ELR (cell line): ENCODE data around the gene COL23A1.

ENCODE experiments used
- DNase-seq: peaks from one replicate; pipeline ENCODE4 v3.0.0-alpha.2; 2015; ENCODE audit warnings: low read depth

COL23A1 gene

DNA sequence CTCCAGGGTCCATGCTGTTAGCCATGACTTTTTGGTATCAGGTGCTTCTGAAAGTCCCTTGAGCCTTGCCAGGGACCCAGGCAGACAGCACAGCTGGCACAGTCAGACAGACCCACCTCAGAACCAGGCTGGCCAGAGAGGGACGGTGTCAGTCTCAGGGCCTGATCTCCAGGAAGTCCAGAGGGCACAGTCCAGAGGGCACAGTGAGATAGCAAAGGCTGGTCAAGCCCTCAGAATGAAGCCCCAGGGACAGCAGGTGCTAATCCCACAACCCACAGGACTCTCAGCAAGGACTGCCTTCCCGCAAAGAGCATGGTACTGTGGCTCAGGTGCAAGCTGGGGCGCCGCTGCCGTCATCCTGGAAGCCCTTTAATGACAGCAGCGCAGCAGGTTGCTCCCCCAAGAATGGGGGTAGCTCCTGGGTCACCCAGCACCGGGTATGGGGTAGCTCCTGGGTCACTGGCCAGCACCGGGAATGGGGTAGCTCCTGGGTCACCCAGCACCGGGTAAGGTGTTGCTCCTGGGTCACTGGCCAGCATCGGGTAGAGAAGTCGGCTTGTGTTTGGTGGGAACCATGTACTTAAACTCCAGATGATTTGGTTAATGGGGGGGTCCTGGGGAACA is 252.0 kb downstream of the COL23A1 start:
- DNase-seq, result no peak

DNA sequence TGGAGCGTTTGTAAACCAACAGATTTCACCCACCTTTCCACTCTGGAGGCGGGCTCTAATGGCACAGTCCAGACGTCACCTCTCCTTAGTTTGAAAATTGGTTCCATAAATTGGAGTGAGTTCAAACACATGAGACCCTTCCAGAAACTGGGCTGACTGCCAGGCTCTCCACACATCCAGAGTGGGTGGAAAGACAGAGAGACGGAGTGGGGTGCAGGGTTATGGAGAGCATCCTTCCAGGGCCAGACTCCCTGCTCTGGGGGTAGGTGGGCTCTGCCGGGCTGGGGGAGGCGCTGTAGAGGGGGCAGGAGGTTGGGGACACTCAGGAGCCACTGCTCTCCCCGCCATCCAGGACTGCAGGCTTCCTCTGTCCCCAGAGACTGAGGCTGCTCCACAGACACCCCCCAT is 252.9 kb downstream of the COL23A1 start:
- no peak for DNase-seq

DNA sequence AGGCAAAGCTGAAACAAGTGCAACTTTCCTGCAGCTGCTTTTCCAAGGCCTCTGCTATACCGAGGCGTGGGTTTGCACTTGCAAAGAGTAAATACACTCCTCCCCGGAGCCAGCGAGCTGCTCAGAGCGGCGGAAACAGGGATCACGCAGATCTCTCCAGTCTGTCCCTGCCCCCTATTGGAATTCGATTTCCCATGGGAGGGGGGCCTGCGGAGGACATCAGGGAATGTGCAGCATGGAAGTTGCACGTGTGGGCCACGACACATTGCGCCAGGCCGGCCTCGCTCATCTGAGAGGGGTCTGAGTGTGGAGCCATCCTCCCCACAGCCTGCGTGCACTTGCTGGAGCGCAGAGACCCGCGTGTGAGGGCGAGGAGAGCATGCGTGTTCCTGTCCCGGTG is 253.3 kb downstream of the COL23A1 start:
- DNase-seq, result no peak

DNA sequence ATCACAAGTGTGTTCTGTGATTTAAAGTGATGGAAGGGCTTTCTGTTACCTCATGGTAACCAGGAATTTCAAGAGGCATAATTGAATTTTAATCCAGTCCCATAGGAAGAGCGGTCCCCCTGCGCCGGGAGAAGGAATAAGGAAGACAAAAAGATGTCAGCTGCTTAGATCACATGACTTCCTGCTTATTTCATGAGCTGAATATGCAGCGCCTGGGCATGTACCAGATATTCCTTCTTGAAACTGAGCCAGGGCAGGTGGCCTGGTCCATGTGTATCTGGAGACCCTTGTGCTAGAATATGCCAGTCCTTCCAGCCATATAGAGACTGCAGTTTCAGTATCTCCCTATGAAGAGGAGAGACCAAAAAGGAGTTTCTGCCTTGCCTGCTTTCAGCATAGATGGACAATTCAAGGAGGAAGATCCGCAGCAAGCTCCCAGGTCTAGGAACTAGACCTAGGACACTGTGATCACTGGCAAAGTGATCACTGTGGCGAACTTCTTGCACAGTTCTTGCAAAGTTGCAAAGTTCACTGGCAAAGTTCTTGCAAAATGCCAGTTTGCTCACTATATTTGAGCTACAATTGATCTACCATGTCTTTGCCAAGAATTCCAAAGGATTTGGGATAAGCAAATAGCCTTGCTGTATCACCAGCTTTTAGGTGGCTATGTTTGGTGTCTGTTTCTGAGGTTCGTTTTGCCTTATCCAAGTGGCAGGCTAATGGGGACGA is 254.7 kb downstream of the COL23A1 start:
- no peak for DNase-seq

DNA sequence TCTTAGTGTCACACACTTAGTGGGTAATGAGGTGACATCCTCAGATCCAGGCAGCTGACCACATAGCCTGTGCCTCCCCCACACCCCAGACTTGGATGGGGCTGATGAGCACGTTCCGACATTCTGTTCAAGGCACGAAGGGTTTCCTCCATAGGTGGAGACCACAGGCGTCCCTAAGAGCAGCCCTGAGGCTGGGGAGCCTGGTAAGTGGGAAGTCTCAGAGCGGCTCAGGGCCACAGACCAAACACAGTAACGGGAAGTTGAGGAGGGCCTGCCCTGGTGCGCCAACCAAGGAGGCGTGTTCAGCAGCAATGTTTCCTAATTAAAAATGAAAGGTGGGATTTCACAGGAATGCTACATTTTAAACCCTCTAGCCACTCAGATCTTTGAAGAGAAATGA is 255.3 kb downstream of the COL23A1 start:
- no peak for DNase-seq

DNA sequence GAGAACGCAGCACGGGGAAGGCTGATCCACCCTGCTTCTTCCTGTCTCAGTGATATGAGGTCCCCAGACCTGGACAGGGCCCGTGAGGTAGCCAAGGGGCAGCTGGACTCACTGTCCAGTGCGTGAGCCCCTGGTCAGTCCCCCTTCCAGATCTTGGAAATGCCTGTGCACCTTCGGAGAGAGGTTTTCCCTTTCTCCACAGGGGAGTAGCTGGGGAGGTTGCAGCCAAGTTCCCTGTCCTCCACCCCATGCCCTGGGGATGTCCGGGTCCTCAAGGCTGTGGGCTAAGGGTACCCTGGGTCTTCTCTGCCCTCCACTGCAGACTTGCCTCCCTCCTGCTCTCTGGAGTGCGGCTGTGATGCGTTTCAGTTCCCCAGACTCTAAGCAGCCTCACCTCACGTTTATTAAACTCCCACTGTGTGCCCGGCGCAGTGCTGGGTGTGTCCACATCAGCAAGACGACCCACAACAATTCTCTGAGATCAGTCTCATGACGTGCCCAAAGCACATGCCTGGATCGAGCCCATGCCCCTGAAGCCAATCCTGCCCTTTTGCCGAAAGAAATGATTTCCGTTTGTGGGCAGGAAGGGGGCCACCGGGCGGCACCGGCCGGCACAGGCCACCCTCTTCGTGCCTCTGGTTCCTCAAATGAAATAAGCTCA is 256.2 kb downstream of the COL23A1 start:
- DNase-seq, result no peak

DNA sequence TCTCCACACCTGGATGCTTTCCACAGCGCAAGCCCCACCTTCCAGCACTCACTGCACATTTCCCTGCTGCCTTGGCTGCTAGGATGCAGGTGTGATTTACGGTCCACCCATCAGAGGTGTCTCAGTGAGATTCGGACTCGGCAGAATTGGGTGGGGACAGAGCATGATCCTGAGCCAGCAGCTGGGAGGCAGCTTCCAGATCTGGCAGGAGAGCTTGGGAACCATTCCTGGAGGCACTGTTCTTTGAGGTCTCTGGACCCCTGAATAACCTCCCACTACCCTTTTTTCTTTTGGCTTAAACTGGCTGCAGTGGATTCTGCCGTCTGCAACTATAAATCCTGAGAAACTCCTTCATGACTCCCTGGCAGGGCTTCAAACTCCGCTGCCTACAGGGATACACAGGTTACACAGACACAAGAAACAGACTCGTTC is 258.0 kb downstream of the COL23A1 start:
- no peak for DNase-seq

DNA sequence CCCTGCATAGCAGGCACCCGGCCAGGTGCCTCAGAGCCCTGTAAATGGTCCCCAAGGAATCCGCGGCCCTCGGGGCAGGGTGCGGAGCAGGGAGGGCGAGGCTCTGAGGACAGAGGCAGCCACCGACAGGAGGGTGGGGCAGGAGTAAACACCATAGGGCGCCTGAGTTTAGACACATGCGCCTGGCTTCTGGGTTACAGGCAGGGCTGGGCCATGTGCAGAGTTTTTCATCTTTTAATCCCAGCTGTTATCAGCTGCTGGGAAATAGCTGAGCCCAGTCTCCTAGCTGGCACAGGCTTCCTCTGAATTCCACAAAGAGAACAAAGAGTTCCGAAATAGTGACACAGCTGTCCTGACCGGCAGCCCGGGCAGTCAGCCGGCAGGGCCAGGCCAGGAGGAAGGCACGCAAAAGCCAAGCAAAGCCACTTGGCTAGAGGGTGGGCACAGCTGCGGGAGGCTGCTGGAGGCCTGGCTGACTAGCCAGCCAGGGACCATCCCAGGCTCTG is 258.6 kb downstream of the COL23A1 start:
- DNase-seq, result no peak

DNA sequence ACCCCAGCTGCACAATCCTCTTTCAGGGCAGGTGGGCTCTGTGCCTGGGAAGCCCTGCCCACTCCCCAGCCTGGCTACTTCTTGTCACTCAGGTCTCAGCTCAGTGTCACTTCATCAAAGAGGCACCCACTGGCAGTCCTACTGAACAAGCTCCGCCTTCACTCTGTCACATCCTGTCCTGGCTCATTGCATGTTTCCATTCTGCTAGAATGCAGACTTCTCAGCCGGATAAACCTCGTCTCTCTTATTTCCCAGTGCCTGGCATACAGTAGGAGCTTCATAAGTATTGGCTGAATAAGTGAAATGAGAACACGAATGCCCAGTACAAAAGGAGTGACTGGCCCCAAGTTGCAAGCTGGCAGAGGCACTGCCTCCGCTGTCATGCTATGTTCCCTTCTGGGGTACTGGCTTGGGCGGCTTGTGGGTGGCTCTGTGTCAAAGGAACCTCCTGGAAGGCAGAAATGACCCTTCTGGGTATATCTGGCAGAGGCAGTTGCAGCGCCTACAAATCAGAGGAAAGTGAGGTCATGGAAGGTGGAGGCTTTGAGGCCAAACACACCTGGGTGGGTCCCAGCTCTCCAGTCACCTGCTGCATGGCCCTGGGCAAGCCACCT is 259.3 kb downstream of the COL23A1 start:
- no peak for DNase-seq

DNA sequence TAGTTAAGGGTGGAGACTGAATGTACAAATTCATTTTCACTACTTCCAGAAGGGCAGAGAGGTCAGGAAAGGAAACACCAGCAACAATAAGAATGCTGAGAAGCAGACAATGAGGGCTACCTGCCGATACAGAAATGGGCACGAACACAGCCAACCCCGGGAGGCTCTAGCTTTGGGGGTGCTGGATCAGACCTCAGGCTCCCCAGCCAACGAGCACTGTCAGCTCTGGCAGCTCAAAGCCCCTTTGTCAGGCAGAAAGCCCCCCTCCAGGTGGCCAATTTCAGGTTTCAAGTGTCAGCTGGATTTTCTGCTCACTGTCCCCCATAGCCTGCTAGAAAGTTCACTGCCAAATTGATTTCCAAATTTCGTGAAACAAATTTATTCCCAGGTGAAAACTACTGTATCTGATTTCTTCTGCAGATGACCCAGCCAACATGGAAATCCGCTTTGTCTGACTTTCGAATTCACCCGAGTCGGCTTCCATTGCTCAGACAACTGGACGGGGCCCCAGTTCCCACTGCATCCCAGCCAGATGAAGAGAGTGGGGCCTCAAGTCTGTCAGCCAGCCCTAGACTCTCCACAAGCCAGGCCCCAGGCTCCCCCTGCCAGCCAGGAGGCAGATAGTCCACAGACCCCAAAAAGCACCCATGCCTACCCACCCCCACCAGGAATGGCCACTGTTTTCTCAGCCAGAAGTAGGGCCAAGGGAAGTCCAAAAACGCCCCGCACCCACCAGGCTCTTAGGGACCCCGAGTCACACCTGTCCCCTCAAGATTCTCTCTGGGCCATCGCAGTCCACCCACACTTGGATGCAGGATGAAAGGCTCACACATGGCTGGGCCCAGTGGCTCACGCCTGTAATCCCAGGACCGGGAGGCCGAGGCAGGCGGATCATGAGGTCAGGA is 261.1 kb downstream of the COL23A1 start:
- no peak for DNase-seq

DNA sequence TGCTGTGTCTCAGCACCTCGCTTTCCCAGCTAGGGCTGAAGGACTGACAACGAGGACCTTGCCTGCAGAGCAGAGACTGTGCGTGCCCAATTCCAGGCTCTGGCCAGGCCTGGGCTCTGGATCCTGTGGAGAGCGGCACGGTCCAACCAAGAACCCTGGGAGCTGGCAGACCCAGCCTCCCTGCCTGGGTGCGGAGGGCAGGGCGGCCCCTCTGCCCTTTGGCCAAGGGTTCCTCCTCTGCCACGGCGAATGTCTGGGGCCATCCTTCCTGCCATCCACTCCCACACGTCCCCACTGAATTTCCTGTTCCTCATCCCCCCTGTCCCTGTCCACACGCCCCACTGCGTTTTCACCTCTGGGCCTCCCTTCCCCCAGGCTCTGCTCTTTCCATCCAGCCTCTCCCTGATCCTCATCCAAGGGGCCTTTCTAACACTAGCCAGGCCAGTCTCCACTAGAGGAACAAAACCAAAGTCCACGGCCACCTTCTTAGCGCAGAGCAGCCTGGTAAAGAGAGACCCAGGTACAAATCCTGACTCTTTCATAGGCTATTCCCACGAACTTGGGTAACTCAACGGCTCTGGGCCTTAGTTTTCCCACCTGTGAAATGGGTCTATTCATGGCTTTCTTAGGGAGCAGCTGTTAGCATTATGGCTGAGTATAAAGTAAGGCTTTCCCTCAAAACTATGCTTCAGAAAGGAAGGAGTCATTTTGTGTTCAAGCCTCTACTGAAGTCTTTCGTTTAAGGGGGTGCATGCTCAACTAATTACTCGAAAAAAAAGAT is 262.1 kb downstream of the COL23A1 start:
- no peak for DNase-seq

DNA sequence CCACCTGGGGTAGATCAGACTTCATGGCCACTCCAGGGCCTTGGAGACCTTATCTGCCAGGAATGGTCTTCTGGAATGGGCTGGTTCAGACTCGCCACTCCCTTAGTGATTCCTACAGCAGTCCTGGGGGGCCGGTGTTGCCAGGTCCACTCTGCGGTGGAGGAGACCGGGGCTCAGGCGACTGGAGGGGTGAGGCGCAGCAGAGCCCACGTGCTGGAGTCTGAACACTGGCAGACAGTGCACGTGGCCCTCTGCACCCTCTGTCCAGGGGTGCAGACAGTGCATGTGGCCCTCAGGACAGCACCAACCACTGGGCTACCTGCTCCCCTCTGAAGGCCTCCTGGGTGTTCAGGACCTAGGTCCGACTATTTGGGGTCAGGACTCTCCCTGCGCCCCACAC is 262.7 kb downstream of the COL23A1 start:
- no peak for DNase-seq

DNA sequence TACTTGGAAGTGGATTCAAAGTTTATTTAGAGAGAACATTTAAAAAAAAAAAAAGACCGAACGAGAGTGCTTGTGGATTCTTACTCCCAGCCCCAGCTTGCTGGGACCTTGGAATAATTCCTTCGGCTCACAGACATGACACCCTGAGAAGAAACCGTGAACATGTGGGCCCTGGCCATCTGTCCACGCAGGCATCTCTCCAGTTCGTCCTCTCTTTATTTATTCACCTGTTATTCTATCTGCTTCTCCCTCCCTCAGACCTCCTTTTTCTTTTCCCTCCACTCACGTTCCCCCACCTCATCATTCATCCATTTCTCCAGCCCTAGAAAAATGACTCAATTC is 263.8 kb downstream of the COL23A1 start:
- no peak for DNase-seq

DNA sequence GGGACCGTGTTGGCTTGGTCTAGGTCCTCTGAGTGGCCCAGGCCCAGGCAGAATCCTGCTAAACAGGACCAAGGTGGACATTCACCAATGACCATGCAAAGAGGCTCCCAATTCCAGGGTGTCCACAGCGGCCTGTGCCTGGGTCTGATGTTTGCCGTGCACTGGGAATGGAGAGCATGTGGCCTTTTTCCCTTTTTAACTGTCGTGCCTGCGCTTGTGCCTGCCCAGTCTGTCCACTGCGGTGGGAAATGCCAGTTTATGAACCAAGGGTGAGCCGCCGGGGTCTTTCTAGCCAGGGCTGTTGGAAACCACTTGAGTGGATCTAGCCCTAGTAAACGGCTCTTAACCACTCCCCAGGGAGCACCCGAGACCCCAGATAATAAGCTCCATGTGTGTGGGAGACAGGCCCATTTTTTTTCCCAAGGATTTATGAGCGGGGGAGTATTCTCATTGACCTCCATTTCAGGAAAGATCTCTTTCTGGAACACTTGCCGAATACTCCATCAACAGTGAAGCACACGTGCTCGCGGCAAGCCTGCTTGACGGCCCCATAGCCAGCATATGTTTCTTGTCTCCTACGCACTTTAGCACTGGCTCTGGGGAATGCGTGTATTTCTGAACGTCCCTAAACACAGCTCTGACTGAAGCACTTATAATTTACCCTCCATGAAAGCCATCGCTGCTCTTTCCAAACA is 264.4 kb downstream of the COL23A1 start:
- no peak for DNase-seq

DNA sequence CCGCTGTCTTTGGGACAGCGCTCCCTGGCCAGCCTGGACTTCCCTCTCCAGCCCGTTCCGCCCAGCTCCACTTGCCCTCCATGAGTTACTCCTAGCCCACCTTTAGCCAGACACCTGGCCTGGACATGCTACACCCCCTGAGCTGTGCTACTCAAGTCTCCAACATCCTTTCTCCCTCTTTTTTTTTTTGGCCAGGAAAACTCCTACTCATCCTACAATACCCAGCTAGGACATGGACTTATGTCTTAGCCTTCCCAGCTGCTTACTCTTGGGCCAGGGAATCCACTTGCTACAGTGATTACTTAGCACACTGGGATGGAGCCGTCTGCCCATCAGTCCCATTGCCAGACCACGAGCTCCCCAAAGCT is 264.9 kb downstream of the COL23A1 start:
- DNase-seq, result no peak

DNA sequence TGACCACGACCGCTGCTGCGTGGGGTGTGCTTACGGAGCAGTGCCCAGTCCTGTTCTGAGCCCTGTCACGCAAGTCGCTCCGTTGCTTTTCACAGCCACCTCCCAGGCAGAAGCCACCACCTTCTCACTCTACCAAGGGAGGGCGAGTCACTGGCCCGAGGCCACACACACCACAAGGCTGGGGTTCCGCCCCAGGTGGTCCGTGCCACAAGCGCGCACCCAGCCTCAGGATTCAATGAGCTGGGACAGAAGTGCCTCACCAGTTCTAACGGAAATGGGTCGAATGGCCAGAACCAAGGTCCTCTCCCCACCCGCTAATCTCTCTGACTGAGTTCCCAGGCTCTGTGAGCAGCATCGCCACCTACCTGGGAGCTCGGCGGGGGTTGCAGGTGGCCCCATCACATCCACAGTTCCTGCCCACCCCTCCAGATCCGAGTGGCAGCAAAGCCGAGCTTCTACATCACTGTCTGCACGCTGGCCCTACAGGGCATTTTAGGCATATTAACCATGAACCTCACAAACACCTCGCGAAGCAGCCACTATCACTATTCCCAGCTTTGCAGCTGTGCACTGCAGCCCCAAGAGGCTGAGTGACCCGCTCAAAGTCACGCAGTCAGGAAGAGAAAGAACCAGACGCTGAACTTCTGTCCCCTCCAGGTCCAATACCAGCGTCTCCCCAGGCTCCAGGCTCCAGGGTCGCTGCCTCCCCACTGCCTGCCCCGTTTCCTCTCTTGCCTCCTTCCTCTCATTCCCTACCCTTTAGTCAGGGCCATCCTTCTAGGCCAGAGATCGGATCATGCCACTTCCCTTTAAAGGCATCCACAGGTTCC is 265.5 kb downstream of the COL23A1 start:
- no peak for DNase-seq

DNA sequence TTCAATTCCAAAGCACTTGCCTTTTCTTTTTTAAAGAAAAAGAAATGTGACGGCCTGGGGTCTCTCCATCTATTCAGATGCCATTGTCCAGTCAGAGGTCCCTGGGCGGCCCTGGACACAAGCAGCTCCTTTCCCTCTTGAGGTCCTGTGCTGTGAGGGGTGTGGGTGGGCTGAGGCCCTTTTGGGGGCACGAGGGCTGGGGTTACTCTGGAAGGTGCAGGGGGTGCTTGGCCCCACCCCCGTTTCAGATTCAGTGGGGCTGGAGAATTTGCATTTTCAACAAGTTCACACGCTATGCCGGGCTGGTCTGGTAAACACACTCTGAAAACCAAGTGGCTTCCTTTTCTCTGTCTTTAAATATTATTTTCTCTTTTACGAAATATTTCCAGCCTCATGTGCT is 266.2 kb downstream of the COL23A1 start:
- no peak for DNase-seq

DNA sequence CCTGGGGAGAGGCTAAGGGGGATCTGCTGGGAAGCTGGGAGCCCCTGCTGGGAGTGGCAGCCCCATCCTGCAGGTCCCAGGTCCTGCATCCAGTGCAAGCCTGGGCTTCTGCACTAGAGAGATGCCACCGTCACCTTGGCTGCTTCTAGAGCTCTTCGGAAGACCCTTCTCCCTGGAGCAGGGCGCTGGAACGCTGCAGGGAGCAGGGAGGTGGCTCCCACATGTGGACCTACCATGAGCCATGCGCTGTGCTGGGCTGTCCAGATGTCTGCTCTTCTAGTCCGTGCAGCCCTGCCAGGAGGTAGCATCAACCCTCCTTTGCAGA is 266.7 kb downstream of the COL23A1 start:
- no peak for DNase-seq

DNA sequence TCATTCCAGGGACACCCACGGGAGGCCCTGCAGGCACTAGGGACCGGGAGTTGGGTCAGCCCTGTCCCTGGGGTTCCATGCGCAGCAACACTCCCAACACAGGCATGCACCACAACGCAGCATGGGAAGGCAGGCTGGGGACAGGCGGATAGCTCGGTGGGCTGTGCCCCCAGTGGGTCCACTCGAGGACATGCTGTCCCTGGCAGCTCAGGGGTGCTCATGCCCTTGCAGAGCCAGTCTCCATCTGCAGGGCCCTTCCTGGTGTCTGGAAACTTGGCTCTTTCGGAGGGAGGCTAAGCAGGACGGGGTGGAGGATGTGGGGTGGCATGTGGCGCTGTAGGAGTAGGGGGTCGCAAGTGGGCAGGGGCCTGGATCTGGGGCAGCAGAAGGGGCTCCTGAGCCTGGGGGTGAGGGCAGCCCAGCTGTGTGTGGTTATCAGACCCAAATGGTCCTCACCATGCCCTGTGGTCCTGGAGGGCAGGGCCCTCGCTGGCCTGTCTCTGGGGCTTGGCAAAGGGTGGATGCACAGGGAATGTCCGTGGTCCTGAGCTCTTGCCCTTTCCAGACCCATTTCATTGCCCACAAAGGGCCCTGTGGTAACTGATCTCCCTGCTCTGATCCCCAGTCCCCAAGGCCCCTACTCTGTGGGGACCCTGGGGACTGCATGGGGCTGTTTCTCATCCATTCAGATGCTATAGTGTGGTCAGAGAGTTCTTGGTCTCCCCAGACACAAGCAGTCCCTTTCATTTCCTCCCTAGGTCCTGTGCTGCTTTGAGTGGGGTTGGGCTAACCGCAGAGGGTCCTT is 267.3 kb downstream of the COL23A1 start:
- no peak for DNase-seq
